HEK293 (cell line): Measurements from ENCODE around the gene BCL2.

Experiments used
- CTCF ChIA-PET: fragments of 350-600 bp; formaldehyde crosslinking; extraction: SDS; loops from one replicate; lab custom pipeline; 2021; ENCODE audit warnings: antibody characterized with exemption; lab: Yijun Ruan, JAX
- POLR2A ChIA-PET: fragments of 300-600 bp; formaldehyde crosslinking; extraction: SDS; loops from one replicate; lab custom pipeline; 2020; ENCODE audit warnings: antibody characterized with exemption, inconsistent platforms; lab: Yijun Ruan, JAX
- H3K27ac ChIP-seq: fragments of 200-500 bp; sonication (Bioruptor generic); 2 replicates; pipeline ENCODE4 v1.5.1; 2014; ENCODE audit warnings: low read depth, low read length, control low read depth, inconsistent platforms; ENCODE audit errors: extremely low read depth
- H3K36me3 ChIP-seq, 2 experiments: fragments of 200-500 bp in 1 of 2; sonication (Bioruptor generic) in 1 of 2; 1 replicate in 1 of 2; 2 replicates in 1 of 2; pipeline ENCODE4 v1.5.1; 2014 to 2017; ENCODE audit warnings: inconsistent platforms in 2 of 2, low read length in 2 of 2; ENCODE audit not compliant: control insufficient read depth in 2 of 2, insufficient read depth in 1 of 2
- H3K4me1 ChIP-seq: fragments of 200-500 bp; sonication (Bioruptor generic); 2 replicates; pipeline ENCODE4 v1.5.1; 2014; ENCODE audit warnings: mild to moderate bottlenecking, low read length, inconsistent platforms; ENCODE audit not compliant: control insufficient read depth, insufficient read depth
- H3K4me3 ChIP-seq: 2 replicates; pipeline ENCODE4 v1.5.1; 2011; ENCODE audit warnings: low read depth, mild to moderate bottlenecking, control low read depth, low read length, moderate library complexity
- H3K9me3 ChIP-seq: fragments of 200-500 bp; sonication (Bioruptor generic); 2 replicates; pipeline ENCODE4 v1.5.1; 2014; ENCODE audit warnings: low read depth, low read length, inconsistent platforms; ENCODE audit not compliant: control insufficient read depth, insufficient read depth
- GLI2 ChIP-seq: fragments of 450-650 bp; formaldehyde crosslinking; IDR thresholded peaks from 2 replicates; pipeline ENCODE4; 2017; ENCODE audit warnings: missing biosample characterization, missing genetic modification characterization, low read depth, borderline replicate concordance
- KLF1 ChIP-seq: fragments of 450-650 bp; formaldehyde crosslinking; IDR thresholded peaks from 2 replicates; pipeline ENCODE4 v1.5.1; 2016; ENCODE audit warnings: missing biosample characterization, missing genetic modification characterization
- KLF7 ChIP-seq: fragments of 450-650 bp; formaldehyde crosslinking; IDR thresholded peaks from 2 replicates; pipeline ENCODE4 v1.5.1; 2016; ENCODE audit warnings: missing biosample characterization, missing genetic modification characterization, borderline replicate concordance
- REST ChIP-seq: fragments of 450-650 bp; formaldehyde crosslinking; IDR thresholded peaks from 2 replicates; pipeline ENCODE4 v1.5.1; 2016; ENCODE audit warnings: missing biosample characterization, missing genetic modification characterization
- YY2 ChIP-seq: fragments of 450-650 bp; formaldehyde crosslinking; IDR thresholded peaks from 2 replicates; pipeline ENCODE4 v1.5.1; 2016; ENCODE audit warnings: missing biosample characterization, missing genetic modification characterization
- ZBTB17 ChIP-seq: fragments of 450-650 bp; formaldehyde crosslinking; IDR thresholded peaks from 2 replicates; pipeline ENCODE4 v1.5.1; 2016; ENCODE audit warnings: missing biosample characterization, missing genetic modification characterization
- ZBTB21 ChIP-seq: fragments of 450-650 bp; formaldehyde crosslinking; IDR thresholded peaks from 2 replicates; pipeline ENCODE4 v1.5.1; 2017; ENCODE audit warnings: missing biosample characterization, missing genetic modification characterization
- ZFP3 ChIP-seq: fragments of 450-650 bp; formaldehyde crosslinking; IDR thresholded peaks from 2 replicates; pipeline ENCODE4 v1.5.1; 2016; ENCODE audit warnings: low read depth, missing biosample characterization, missing genetic modification characterization
- ZNF157 ChIP-seq: fragments of 450-650 bp; formaldehyde crosslinking; IDR thresholded peaks from 2 replicates; pipeline ENCODE4 v1.5.1; 2016; ENCODE audit warnings: missing biosample characterization, missing genetic modification characterization
- ZNF202 ChIP-seq: fragments of 450-650 bp; formaldehyde crosslinking; IDR thresholded peaks from 2 replicates; pipeline ENCODE4 v1.5.1; 2016; ENCODE audit warnings: missing biosample characterization, missing genetic modification characterization, borderline replicate concordance
- ZNF311 ChIP-seq: fragments of 450-650 bp; formaldehyde crosslinking; IDR thresholded peaks from 2 replicates; pipeline ENCODE4 v1.5.1; 2017; ENCODE audit warnings: missing biosample characterization, missing genetic modification characterization, borderline replicate concordance
- ZNF335 ChIP-seq: fragments of 450-650 bp; formaldehyde crosslinking; conservative IDR thresholded peaks from 2 replicates; pipeline ENCODE4 v1.5.1; 2016; ENCODE audit warnings: missing biosample characterization, missing genetic modification characterization
- ZNF362 ChIP-seq: fragments of 450-650 bp; formaldehyde crosslinking; IDR thresholded peaks from 2 replicates; pipeline ENCODE4 v1.5.1; 2016; ENCODE audit warnings: missing biosample characterization, missing genetic modification characterization
- ZNF391 ChIP-seq: fragments of 450-650 bp; formaldehyde crosslinking; IDR thresholded peaks from 2 replicates; pipeline ENCODE4 v1.5.1; 2016; ENCODE audit warnings: low read depth, missing biosample characterization, missing genetic modification characterization, borderline replicate concordance
- ZNF488 ChIP-seq: fragments of 450-650 bp; formaldehyde crosslinking; IDR thresholded peaks from 2 replicates; pipeline ENCODE4 v1.5.1; 2016; ENCODE audit warnings: missing biosample characterization, missing genetic modification characterization
- ZNF529 ChIP-seq: fragments of 450-650 bp; formaldehyde crosslinking; IDR thresholded peaks from 2 replicates; pipeline ENCODE4 v1.5.1; 2017; ENCODE audit warnings: missing genetic modification characterization, missing biosample characterization; ENCODE audit not compliant: insufficient replicate concordance
- ZNF571 ChIP-seq: fragments of 450-650 bp; formaldehyde crosslinking; IDR thresholded peaks from 2 replicates; pipeline ENCODE4 v1.5.0; 2017; ENCODE audit warnings: missing biosample characterization, missing genetic modification characterization
- ZNF707 ChIP-seq: fragments of 450-650 bp; formaldehyde crosslinking; IDR thresholded peaks from 2 replicates; pipeline ENCODE4 v1.5.1; 2016; ENCODE audit warnings: missing biosample characterization, missing genetic modification characterization
- ZNF785 ChIP-seq: fragments of 450-650 bp; formaldehyde crosslinking; IDR thresholded peaks from 2 replicates; pipeline ENCODE4 v1.5.1; 2016; ENCODE audit warnings: missing biosample characterization, missing genetic modification characterization
- ZNF792 ChIP-seq: fragments of 450-650 bp; formaldehyde crosslinking; IDR thresholded peaks from 2 replicates; pipeline ENCODE4 v1.5.1; 2016; ENCODE audit warnings: missing biosample characterization, missing genetic modification characterization
- ZNF830 ChIP-seq: fragments of 450-650 bp; IDR thresholded peaks from 2 replicates; pipeline ENCODE4 v1.5.0; 2018; ENCODE audit warnings: missing biosample characterization, missing genetic modification characterization, low read depth, mild to moderate bottlenecking, moderate library complexity
- TF ChIP-seq, protein P1 (sequence below): fragments of 450-650 bp; formaldehyde crosslinking; IDR thresholded peaks from 2 replicates; pipeline ENCODE4 v1.5.1; 2016; ENCODE audit warnings: missing biosample characterization, missing genetic modification characterization, borderline replicate concordance
- TF ChIP-seq, protein P2 (sequence below): fragments of 450-650 bp; formaldehyde crosslinking; IDR thresholded peaks from 2 replicates; pipeline ENCODE4 v1.5.1; 2017; ENCODE audit warnings: missing biosample characterization, missing genetic modification characterization
- TF ChIP-seq, protein P3 (sequence below): fragments of 450-650 bp; formaldehyde crosslinking; IDR thresholded peaks from 2 replicates; pipeline ENCODE4 v1.5.1; 2016; ENCODE audit warnings: missing biosample characterization, missing genetic modification characterization, borderline replicate concordance

The BCL2 gene

DNA sequence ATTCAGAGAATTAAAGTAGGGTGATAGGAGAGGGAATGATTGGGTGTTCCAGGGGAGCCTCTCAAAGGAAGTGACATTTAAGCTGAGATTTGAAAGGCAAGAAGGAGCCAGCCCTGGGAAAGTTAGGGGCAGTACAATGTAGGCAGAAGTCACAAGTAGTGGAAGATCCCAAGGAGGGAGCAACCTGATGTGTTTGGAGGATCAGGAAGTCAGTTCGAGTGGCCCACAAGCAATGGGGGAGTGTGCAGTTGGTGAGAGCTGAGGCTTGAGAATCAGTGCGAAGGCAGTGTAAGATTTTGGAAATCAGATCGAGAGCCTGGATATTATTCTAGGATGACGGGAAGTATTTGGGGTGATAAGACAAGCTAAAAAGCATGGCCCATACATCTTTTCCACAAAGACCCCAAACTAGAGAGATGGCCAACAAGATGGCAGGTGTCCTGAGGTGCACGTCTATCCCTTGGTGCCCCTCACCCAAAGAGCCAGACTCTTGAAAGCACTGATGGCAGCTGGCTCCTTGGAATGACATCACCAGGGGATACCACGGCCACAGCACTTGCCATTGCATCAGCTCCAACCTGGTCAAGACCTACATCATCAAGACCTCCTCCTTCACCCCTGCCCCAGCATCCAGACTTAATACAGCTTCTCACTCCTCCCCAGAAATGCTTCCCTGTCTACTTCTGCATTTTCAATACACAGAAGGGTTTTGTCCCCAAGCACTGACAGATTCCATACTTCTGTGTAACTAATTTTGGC, 127.3 kb downstream of the BCL2 start:
- Histone ChIP-seq H3K4me1 (peaks cover 39% of the 10 kb centered on the region), H3K36me3 (no peaks in the 10 kb centered on the region), H3K9me3 (no peaks in the 10 kb centered on the region), H3K27ac (no peak overlapping the region), H3K4me3 (no peak overlapping the region)
- ChIA-PET POLR2A (no interaction called here), CTCF (no interaction called here)
- TF ChIP-seq GLI2 (tag by site-specific recombination) (no peak), ZNF157 (tag by site-specific recombination) (no peak; the same call in 1 of the 2 replicates), ZNF529 (no peak), YY2 (peak; percentile 38; the same call in 1 of the 2 replicates), ZBTB17 (tag by site-specific recombination) (0 out of 2 replicates have a peak, but pooled peaks have one; percentile 24), ZNF362 (tag by site-specific recombination) (no peak), ZNF707 (tag by site-specific recombination) (no peak), REST (tag by site-specific recombination) (no peak), ZNF571 (no peak), ZNF311 (tag by site-specific recombination) (no peak), ZNF391 (tag by site-specific recombination) (no peak), ZNF202 (tag by site-specific recombination) (no peak), ZBTB21 (tag by site-specific recombination) (0 out of 2 replicates have a peak, but pooled peaks have one; percentile 34), ZNF830 (tag by site-specific recombination) (no peak), ZNF488 (tag by site-specific recombination) (no peak), ZFP3 (tag by site-specific recombination) (no peak), KLF7 (tag by site-specific recombination) (no peak), KLF1 (tag by site-specific recombination) (peak; percentile 32; the same call in 1 of the 2 replicates), ZNF785 (tag by site-specific recombination) (no peak), ZNF792 (tag by site-specific recombination) (no peak), ZNF335 (peak; percentile 36)
- TF ChIP-seq, protein P1, sequence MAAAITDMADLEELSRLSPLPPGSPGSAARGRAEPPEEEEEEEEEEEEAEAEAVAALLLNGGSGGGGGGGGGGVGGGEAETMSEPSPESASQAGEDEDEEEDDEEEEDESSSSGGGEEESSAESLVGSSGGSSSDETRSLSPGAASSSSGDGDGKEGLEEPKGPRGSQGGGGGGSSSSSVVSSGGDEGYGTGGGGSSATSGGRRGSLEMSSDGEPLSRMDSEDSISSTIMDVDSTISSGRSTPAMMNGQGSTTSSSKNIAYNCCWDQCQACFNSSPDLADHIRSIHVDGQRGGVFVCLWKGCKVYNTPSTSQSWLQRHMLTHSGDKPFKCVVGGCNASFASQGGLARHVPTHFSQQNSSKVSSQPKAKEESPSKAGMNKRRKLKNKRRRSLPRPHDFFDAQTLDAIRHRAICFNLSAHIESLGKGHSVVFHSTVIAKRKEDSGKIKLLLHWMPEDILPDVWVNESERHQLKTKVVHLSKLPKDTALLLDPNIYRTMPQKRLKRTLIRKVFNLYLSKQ (tag by site-specific recombination), result no peak
- TF ChIP-seq, protein P2, sequence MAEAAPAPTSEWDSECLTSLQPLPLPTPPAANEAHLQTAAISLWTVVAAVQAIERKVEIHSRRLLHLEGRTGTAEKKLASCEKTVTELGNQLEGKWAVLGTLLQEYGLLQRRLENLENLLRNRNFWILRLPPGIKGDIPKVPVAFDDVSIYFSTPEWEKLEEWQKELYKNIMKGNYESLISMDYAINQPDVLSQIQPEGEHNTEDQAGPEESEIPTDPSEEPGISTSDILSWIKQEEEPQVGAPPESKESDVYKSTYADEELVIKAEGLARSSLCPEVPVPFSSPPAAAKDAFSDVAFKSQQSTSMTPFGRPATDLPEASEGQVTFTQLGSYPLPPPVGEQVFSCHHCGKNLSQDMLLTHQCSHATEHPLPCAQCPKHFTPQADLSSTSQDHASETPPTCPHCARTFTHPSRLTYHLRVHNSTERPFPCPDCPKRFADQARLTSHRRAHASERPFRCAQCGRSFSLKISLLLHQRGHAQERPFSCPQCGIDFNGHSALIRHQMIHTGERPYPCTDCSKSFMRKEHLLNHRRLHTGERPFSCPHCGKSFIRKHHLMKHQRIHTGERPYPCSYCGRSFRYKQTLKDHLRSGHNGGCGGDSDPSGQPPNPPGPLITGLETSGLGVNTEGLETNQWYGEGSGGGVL (tag by site-specific recombination), result peak; percentile 41; the same call in 1 of the 2 replicates
- TF ChIP-seq, protein P3, sequence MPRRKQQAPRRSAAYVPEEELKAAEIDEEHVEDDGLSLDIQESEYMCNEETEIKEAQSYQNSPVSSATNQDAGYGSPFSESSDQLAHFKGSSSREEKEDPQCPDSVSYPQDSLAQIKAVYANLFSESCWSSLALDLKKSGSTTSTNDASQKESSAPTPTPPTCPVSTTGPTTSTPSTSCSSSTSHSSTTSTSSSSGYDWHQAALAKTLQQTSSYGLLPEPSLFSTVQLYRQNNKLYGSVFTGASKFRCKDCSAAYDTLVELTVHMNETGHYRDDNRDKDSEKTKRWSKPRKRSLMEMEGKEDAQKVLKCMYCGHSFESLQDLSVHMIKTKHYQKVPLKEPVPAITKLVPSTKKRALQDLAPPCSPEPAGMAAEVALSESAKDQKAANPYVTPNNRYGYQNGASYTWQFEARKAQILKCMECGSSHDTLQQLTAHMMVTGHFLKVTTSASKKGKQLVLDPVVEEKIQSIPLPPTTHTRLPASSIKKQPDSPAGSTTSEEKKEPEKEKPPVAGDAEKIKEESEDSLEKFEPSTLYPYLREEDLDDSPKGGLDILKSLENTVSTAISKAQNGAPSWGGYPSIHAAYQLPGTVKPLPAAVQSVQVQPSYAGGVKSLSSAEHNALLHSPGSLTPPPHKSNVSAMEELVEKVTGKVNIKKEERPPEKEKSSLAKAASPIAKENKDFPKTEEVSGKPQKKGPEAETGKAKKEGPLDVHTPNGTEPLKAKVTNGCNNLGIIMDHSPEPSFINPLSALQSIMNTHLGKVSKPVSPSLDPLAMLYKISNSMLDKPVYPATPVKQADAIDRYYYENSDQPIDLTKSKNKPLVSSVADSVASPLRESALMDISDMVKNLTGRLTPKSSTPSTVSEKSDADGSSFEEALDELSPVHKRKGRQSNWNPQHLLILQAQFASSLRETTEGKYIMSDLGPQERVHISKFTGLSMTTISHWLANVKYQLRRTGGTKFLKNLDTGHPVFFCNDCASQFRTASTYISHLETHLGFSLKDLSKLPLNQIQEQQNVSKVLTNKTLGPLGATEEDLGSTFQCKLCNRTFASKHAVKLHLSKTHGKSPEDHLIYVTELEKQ (tag by site-specific recombination), result no peak
